Kidney (tissue), 14 donors: ENCODE measurements around the gene PFN3. TPM values are rescaled to one million over a fixed set of nuclear protein-coding genes. Genes with fewer than 3 reads are reported as not detected.

Experiments used
- DNase-seq, 5 donors: peaks; one replicate each; pipeline ENCODE4 v3.0.0-alpha.2; 2013 to 2020
- FAIRE-seq: peaks from 2 replicates; lab custom pipeline; 2012; peaks lifted over from hg19 to GRCh38; lab: Jason Lieb, UNC
- H3K27ac ChIP-seq, 2 donors: one replicate each; pipeline ENCODE4 v1.7.0; 2013; ENCODE audit warnings: low read depth in 2 of 2, low read length in 2 of 2, inconsistent platforms in 1 of 2
- H3K27me3 ChIP-seq: one replicate; pipeline ENCODE4 v1.7.1; 2013; ENCODE audit warnings: low read length, inconsistent platforms; ENCODE audit not compliant: control insufficient read depth, insufficient read depth
- H3K36me3 ChIP-seq, 3 donors: one replicate each; pipeline versions ENCODE4 v1.7.0 to v1.7.1; 2013; ENCODE audit warnings: low read length in 3 of 3, control low read depth in 1 of 3, inconsistent platforms in 1 of 3; ENCODE audit not compliant: insufficient read depth in 3 of 3, control insufficient read depth in 2 of 3
- H3K4me1 ChIP-seq, 3 donors: one replicate each; pipeline versions ENCODE4 v1.7.0 to v1.7.1; 2013; ENCODE audit warnings: low read length in 3 of 3, inconsistent platforms in 1 of 3, low read depth in 1 of 3; ENCODE audit not compliant: control insufficient read depth in 2 of 3, insufficient read depth in 2 of 3
- H3K4me3 ChIP-seq, 3 donors: one replicate each; pipeline versions ENCODE4 v1.7.0 to v1.8.1; 2013; ENCODE audit warnings: low read length in 3 of 3, control low read depth in 1 of 3, inconsistent platforms in 1 of 3
- H3K9ac ChIP-seq, 3 donors: one replicate each; pipeline versions ENCODE4 v1.7.0 to v1.7.1; 2013; ENCODE audit warnings: low read length in 3 of 3, control low read depth in 1 of 3, inconsistent platforms in 1 of 3
- H3K9me3 ChIP-seq, 3 donors: one replicate each; pipeline versions ENCODE4 v1.7.0 to v1.7.1; 2013; ENCODE audit warnings: low read length in 3 of 3, control low read depth in 1 of 3, inconsistent platforms in 1 of 3; ENCODE audit not compliant: control insufficient read depth in 2 of 3, insufficient read depth in 1 of 3
- intact Hi-C: fragments of 100-400 bp; cut with DNase I; formaldehyde crosslinking; loops from one replicate; pipeline ENCODE4 v1.11.1; 2022
- polyA plus RNA-seq: library from polyadenylated mRNA; stranded (reverse); fragments of 350-450 nt; fragmentation: Illumina TruSeq; extraction: RNeasy Lipid Tissue Mini Kit (QIAGEN cat#74804); gene quantifications from one replicate; pipeline ENCODE4 v1.2.3, GENCODE V29; 2014; ENCODE audit warnings: low read depth, low replicate concordance; ENCODE audit not compliant: insufficient read depth
- total RNA-seq: library from RNA; stranded (reverse); fragmentation: NEBNext Ultra II Directional; extraction: Animal tissue kit (Norgen Biotek cat#: 25700); gene quantifications from one replicate; pipeline ENCODE4 v1.2.1, GENCODE V29; 2021
- TF ChIP-seq, protein P1 (sequence below): IDR thresholded peaks from 3 replicates; pipeline ENCODE4 v1.5.1; 2012; ENCODE audit warnings: mild to moderate bottlenecking, moderate library complexity, borderline replicate concordance; ENCODE audit not compliant: insufficient read depth; ENCODE audit errors: extremely low read depth
- donor health status: control.
- donor health status: control.
- donor health status: control.
- donor health status: control.
- donor health status: control.
- donor health status: DM: yes; HTN: yes; CAD: no.
- donor health status: Normal renal cell carcinoma (clear cell type).

PFN3 gene
- total and polyA plus RNA-seq, 2 donors from 2014 or later, result not detected

DNA sequence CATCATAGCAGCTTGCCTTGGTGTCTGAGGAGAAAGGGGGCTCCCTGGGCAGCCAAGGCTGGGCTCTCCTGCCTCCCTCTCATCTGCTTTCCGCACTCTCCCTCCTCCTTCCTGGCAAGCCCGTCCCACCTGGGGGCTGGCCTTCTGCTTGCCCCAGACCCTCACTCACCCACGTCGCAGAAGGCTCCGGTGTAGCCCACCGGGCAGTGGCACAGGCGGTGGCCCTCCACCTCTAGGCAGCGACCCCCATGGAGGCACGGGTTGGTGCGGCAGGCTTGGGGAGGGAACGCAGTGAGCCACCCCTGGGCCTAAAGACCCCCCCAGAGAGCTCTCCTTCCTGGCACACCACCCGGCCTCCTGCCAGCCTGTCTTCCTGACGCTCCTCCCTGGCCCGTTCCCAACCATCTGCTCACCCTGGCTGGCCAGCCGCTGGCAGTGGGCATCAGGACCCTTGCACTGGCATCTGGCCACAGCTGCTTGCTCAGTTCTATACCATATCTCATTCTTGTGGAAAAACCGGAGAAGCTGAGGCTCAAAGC is 4.2 kb upstream of the PFN3 start:
- Histone ChIP-seq H3K9ac (peak overlapping the region in 1 of 3 donors; percentile 61), H3K27ac (no peak overlapping the region), H3K36me3 (no peaks in the 10 kb centered on the region), H3K9me3 (no peaks in the 10 kb centered on the region), H3K4me1 (peaks cover 0 to 32% (median 0%) of the 10 kb centered on the region in 3 donors), H3K4me3 (peak overlapping the region in 2 of 3 donors; percentile 2 to 51), H3K27me3 (peaks cover 19% of the 10 kb centered on the region)
- TF ChIP-seq, protein P1, sequence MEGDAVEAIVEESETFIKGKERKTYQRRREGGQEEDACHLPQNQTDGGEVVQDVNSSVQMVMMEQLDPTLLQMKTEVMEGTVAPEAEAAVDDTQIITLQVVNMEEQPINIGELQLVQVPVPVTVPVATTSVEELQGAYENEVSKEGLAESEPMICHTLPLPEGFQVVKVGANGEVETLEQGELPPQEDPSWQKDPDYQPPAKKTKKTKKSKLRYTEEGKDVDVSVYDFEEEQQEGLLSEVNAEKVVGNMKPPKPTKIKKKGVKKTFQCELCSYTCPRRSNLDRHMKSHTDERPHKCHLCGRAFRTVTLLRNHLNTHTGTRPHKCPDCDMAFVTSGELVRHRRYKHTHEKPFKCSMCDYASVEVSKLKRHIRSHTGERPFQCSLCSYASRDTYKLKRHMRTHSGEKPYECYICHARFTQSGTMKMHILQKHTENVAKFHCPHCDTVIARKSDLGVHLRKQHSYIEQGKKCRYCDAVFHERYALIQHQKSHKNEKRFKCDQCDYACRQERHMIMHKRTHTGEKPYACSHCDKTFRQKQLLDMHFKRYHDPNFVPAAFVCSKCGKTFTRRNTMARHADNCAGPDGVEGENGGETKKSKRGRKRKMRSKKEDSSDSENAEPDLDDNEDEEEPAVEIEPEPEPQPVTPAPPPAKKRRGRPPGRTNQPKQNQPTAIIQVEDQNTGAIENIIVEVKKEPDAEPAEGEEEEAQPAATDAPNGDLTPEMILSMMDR, result no peak
- intact Hi-C loops, result loop anchor here (5.0 kb wide), 1 partner anchor 48 kb away; no protein-coding TSS in a partner anchor
- no peak for DNase-seq
- no peak for FAIRE-seq

DNA sequence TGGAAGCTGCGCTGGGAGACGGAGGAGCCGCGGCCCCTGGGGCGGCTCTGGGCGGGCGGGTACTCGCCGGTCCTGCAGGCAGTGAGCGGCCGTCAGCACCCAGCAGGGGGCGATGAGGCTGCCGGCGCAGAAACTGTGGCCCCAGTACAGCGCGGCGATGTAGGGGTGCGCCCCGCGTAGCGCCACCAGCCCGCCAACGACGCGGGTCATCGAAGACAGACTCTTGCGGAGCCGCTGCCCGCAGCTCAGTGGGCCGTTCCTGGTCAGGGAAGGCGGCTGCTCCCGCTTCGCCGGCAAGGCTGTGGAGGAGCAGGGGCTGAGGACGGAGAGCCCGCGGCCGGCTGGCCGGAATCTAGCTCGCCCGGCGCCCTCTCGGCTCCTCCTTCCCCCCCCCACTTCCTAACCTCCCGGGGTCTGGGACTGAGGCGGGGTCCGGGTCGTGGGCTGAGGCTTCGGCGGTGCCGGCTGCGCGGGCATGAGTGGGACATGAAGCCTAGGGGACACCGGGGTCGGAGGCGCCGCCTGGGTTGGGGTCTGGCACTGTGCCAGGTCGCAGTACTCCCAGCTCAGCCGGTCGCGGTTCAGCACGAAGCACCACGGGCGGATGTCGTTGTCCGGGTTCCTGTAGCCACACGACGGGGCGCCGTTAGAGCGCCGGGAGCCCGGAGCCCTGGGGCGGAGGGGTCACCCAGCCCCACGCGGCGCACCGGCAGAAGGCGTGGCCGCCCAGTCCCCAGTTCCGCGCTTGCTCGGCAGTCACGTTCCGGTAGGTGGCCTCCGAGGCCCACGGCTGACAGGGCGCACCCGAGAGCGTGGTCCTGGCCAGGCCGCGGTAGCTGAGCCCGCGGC is 3.6 kb upstream of the PFN3 start:
- Histone ChIP-seq H3K4me3 (peak overlapping the region; percentile 2 to 51 (median 20)), H3K27ac (no peak overlapping the region), H3K36me3 (no peaks in the 10 kb centered on the region), H3K9ac (peak overlapping the region in 1 of 3 donors; percentile 61), H3K4me1 (peaks cover 0 to 32% (median 0%) of the 10 kb centered on the region in 3 donors), H3K27me3 (peaks cover 19% of the 10 kb centered on the region), H3K9me3 (no peaks in the 10 kb centered on the region)
- intact Hi-C loops, result no loop called here
- FAIRE-seq (no peak), DNase-seq (peak; percentile 72 to 95 (median 88))
- TF ChIP-seq, protein P1, result peak; percentile 76

DNA sequence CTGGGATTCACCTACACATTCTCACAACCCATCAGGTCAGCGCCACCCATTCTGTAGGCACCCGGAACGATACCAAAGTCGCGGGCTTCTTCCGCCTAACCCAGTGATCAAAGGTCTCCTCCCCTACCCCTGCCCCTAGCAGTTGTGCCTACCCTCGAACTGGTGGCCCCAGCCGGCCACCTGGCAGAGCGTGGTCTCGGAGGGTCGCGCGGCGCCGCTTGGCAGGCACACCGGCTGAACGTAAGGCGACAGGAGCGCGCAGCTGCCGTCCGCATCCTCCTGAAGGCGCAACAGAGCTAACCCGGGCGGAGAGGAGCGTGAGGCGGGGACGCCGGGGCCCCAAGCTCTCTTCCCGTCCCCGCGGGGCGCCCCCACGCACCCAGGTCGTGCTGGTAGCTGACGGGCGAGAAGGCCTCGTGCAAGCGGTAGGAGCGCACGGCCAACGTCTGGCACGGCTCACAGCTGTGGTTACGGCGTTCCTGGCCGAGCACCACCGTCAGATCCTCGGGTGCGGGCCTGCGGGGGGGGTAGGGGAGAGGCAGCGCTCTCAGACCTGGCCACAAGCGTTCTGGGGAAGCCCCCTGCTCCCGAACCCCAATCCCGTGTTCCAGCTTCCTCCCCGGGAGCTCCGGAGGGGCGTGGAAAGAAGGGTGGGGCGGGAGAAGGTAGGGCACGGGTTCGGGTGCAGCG is 2.8 kb upstream of the PFN3 start:
- FAIRE-seq (no peak), DNase-seq (peak in 2 of 5 donors; percentile 27 to 78)
- Histone ChIP-seq H3K36me3 (no peaks in the 10 kb centered on the region), H3K9me3 (no peaks in the 10 kb centered on the region), H3K4me3 (peak overlapping the region in 1 of 3 donors; percentile 51), H3K27ac (no peak overlapping the region), H3K9ac (peak overlapping the region in 1 of 3 donors; percentile 12), H3K27me3 (peaks cover 19% of the 10 kb centered on the region), H3K4me1 (peaks cover 0 to 32% (median 0%) of the 10 kb centered on the region in 3 donors)
- intact Hi-C loops, result no loop called here
- TF ChIP-seq, protein P1, result no peak
